Dermis blood vessel endothelial cell (primary cell): ENCODE results near the gene EFTUD2. TPM values are rescaled to one million over a fixed set of nuclear protein-coding genes. Genes with fewer than 3 reads are reported as not detected.

Experiments
- DNase-seq: peaks from one replicate; pipeline ENCODE4 v3.0.0; 2010
- total RNA-seq: library from RNA; depleted of rRNA; stranded (reverse); fragments of >200 nt; gene quantifications from 2 replicates; pipeline ENCODE4 v1.2.3, GENCODE V29; 2014

The EFTUD2 gene
- total RNA-seq, 1 donor from 2014 or later = 154 TPM

GRCh38 chr17:44925731-44926697 lies 26.8 kb upstream of the EFTUD2 start:
- DNase-seq = no peak

GRCh38 chr17:44924107-44924544 lies 24.9 kb upstream of the EFTUD2 start:
- DNase-seq = no peak

- no peak for DNase-seq
Measured at GRCh38 chr17:44922746-44923470, 23.7 kb upstream of the EFTUD2 start.

- no peak for DNase-seq
Measured at GRCh38 chr17:44922136-44922535, 22.9 kb upstream of the EFTUD2 start.

GRCh38 chr17:44921122-44921882 lies 22.1 kb upstream of the EFTUD2 start:
- DNase-seq = no peak

- no peak for DNase-seq
Measured at GRCh38 chr17:44920565-44920940, 21.3 kb upstream of the EFTUD2 start.

GRCh38 chr17:44919885-44920564 lies 20.8 kb upstream of the EFTUD2 start:
- peak; percentile 91 for DNase-seq

- no peak for DNase-seq
Measured at GRCh38 chr17:44919411-44919810, 20.2 kb upstream of the EFTUD2 start.

- no peak for DNase-seq
Measured at GRCh38 chr17:44918006-44918405, 18.8 kb upstream of the EFTUD2 start.

GRCh38 chr17:44917456-44917855 lies 18.2 kb upstream of the EFTUD2 start:
- DNase-seq = no peak

GRCh38 chr17:44916781-44917241 lies 17.6 kb upstream of the EFTUD2 start:
- DNase-seq = peak; percentile 42

GRCh38 chr17:44915862-44916780 lies 16.9 kb upstream of the EFTUD2 start:
- peak; percentile 27 for DNase-seq

- no peak for DNase-seq
Measured at GRCh38 chr17:44915321-44915726, 16.1 kb upstream of the EFTUD2 start, which contains the start of gene GFAP. GFAP (minus strand) TSS chr17:44915500; CDS start chr17:44915486, 14 bp downstream.

GRCh38 chr17:44914698-44915271 lies 15.5 kb upstream of the EFTUD2 start:
- DNase-seq = no peak

- DNase-seq = no peak
Measured at GRCh38 chr17:44914148-44914547, 14.9 kb upstream of the EFTUD2 start.

GRCh38 chr17:44913676-44914075 lies 14.4 kb upstream of the EFTUD2 start:
- DNase-seq = no peak

GRCh38 chr17:44912763-44913544 lies 13.7 kb upstream of the EFTUD2 start:
- no peak for DNase-seq

- peak; percentile 58 for DNase-seq
Measured at GRCh38 chr17:44911133-44912001, 12.1 kb upstream of the EFTUD2 start.
